ENCODE data around the gene CDH18. TPM values are rescaled to one million over a fixed set of nuclear protein-coding genes. Genes with fewer than 3 reads are reported as not detected.

CDH18 gene
- total RNA-seq, 1 experiment from 2014 or later, result not detected

- TF ChIP-seq RAD21 (IDR thresholded peaks at IDR 0.05; ENCODE audit: low read depth) (no peak), POLR2A (IDR thresholded peaks at IDR 0.05; ENCODE audit: borderline replicate concordance, extremely low read depth, insufficient read depth, insufficient read length) (no peak)
These were observed 332.4 kb downstream of the CDH18 start (continued) for GRCh38 chr5:19655627-19656026.

- ChIA-PET CTCF (no interaction called here), RAD21 (ENCODE audit: low non-redundant PET in 1 of 2, low total read pairs in 2 of 2, uncharacterized antibody in 2 of 2, unreplicated experiment in 2 of 2) (no interaction called here), POLR2A (no interaction called here)
- H4K20me1 ChIP-seq (ENCODE audit: insufficient read depth), result no peaks in the 10 kb centered on the region
- H3K9me2 ChIP-seq (ENCODE audit: insufficient read depth), result no peaks in the 10 kb centered on the region
- intact Hi-C loops (cut with micrococcal nuclease), result no loop called here
- no peak for TF ChIP-seq ELF1 (IDR thresholded peaks at IDR 0.05; ENCODE audit: borderline replicate concordance, low read depth)
- TF ChIP-seq CEBPB (IDR thresholded peaks at IDR 0.05; ENCODE audit: low read depth), result no peak
- no peak for TF ChIP-seq TCF7L2 (IDR thresholded peaks at IDR 0.05; ENCODE audit: borderline replicate concordance, extremely low read depth, insufficient read depth, insufficient read length)
- TF ChIP-seq RAD21 (IDR thresholded peaks at IDR 0.05; ENCODE audit: low read depth), result no peak
- no peak for TF ChIP-seq MAX (IDR thresholded peaks at IDR 0.05)
- TF ChIP-seq SIN3A (IDR thresholded peaks at IDR 0.05; ENCODE audit: low read depth), result no peak
- TF ChIP-seq ZFX (IDR thresholded peaks at IDR 0.05), result no peak
- TF ChIP-seq SP1 (IDR thresholded peaks at IDR 0.05; ENCODE audit: low read depth), result no peak
- no peak overlapping the region for H3K4me2 ChIP-seq (ENCODE audit: low read length)
- H3K27me3 ChIP-seq (ENCODE audit: insufficient read depth, low read length), result no peaks in the 10 kb centered on the region
- H3K27ac ChIP-seq (ENCODE audit: low read depth, low read length), result no peak overlapping the region
- no peaks in the 10 kb centered on the region for H3K4me1 ChIP-seq (ENCODE audit: control insufficient read depth in 1 of 2, insufficient read depth in 2 of 2, low read length in 2 of 2)
- H3K79me2 ChIP-seq (ENCODE audit: insufficient read depth, low read length), result no peaks in the 10 kb centered on the region
- no peak overlapping the region for H3K9ac ChIP-seq (ENCODE audit: low read length)
- H3K36me3 ChIP-seq (ENCODE audit: control insufficient read depth in 1 of 2, insufficient read depth in 2 of 2, low read length in 2 of 2), result no peaks in the 10 kb centered on the region
- H3K9me3 ChIP-seq (ENCODE audit: control insufficient read depth in 1 of 2, insufficient read depth in 1 of 2, low read depth in 1 of 2, low read length in 2 of 2), result peaks cover 5 to 17% of the 10 kb centered on the region in 2 experiments; a peak in 2 of 4 replicates
- no peak overlapping the region for H2AFZ ChIP-seq (ENCODE audit: low read depth, low read length, poor library complexity, severe bottlenecking)
- BruUV-seq (replicated peaks), result no TSS peak
- ATAC-seq, result no peak
- no peak for DNase-seq (ENCODE audit: low read depth, low spot score)
- no peak overlapping the region for H3K4me3 ChIP-seq (replicated peaks in 1 of 2; ENCODE audit: low read depth in 1 of 2, low read length in 2 of 2)
These were observed 349.5 kb downstream of the CDH18 start for GRCh38 chr5:19638461-19638860.

- BruUV-seq (replicated peaks), result no TSS peak
- ATAC-seq (no peak), DNase-seq (ENCODE audit: low read depth, low spot score) (no peak)
- no peaks in the 10 kb centered on the region for H3K36me3 ChIP-seq (ENCODE audit: control insufficient read depth in 1 of 2, insufficient read depth in 2 of 2, low read length in 2 of 2)
- no peaks in the 10 kb centered on the region for H3K27me3 ChIP-seq (ENCODE audit: insufficient read depth, low read length)
- no peak overlapping the region for H2AFZ ChIP-seq (ENCODE audit: low read depth, low read length, poor library complexity, severe bottlenecking)
- H3K9ac ChIP-seq (ENCODE audit: low read length), result no peak overlapping the region
- no peaks in the 10 kb centered on the region for H3K4me1 ChIP-seq (ENCODE audit: control insufficient read depth in 1 of 2, insufficient read depth in 2 of 2, low read length in 2 of 2)
- H3K27ac ChIP-seq (ENCODE audit: low read depth, low read length), result no peak overlapping the region
- intact Hi-C loops (cut with micrococcal nuclease), result no loop called here
- ChIA-PET POLR2A (no interaction called here), CTCF (no interaction called here), RAD21 (ENCODE audit: low non-redundant PET in 1 of 2, low total read pairs in 2 of 2, uncharacterized antibody in 2 of 2, unreplicated experiment in 2 of 2) (no interaction called here)
- H3K79me2 ChIP-seq (ENCODE audit: insufficient read depth, low read length), result no peaks in the 10 kb centered on the region
- H4K20me1 ChIP-seq (ENCODE audit: insufficient read depth), result no peaks in the 10 kb centered on the region
- TF ChIP-seq SRF (IDR thresholded peaks at IDR 0.05; ENCODE audit: low read depth) (no peak), JUND (IDR thresholded peaks at IDR 0.05) (no peak), ZFX (IDR thresholded peaks at IDR 0.05) (no peak), ATF3 (IDR thresholded peaks at IDR 0.05) (no peak), RAD21 (IDR thresholded peaks at IDR 0.05; ENCODE audit: low read depth) (no peak)
- no peaks in the 10 kb centered on the region for H3K9me2 ChIP-seq (ENCODE audit: insufficient read depth)
- no peak overlapping the region for H3K4me2 ChIP-seq (ENCODE audit: low read length)
- no peak overlapping the region for H3K4me3 ChIP-seq (replicated peaks in 1 of 2; ENCODE audit: low read depth in 1 of 2, low read length in 2 of 2)
- peaks cover 12 to 23% of the 10 kb centered on the region in 2 experiments; a peak in 3 of 4 replicates for H3K9me3 ChIP-seq (ENCODE audit: control insufficient read depth in 1 of 2, insufficient read depth in 1 of 2, low read depth in 1 of 2, low read length in 2 of 2)
These were observed 357.1 kb downstream of the CDH18 start for GRCh38 chr5:19630876-19631275.
